DMS114 treated with DMSO at 0.1 percent for 48 hours (cell line): Measurements from ENCODE around the gene UFD1.

Source experiments
- DNase-seq: peaks from one replicate; lab custom pipeline; 2025; ENCODE audit not compliant: unreplicated experiment; lab: John Stamatoyannopoulos, UW

Gene UFD1, protein sequence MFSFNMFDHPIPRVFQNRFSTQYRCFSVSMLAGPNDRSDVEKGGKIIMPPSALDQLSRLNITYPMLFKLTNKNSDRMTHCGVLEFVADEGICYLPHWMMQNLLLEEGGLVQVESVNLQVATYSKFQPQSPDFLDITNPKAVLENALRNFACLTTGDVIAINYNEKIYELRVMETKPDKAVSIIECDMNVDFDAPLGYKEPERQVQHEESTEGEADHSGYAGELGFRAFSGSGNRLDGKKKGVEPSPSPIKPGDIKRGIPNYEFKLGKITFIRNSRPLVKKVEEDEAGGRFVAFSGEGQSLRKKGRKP

GRCh38 chr22:19478901-19479354 is at the start of gene UFD1:
Gene UFD1 (minus strand): TSS chr22:19479193. CDS start chr22:19479085, 108 bp downstream.
- peak; percentile 84 for DNase-seq

- DNase-seq: no peak
These were observed 48.9 kb upstream of the UFD1 start for GRCh38 chr22:19527861-19528417.

- no peak for DNase-seq
These were observed 48.3 kb upstream of the UFD1 start for GRCh38 chr22:19527321-19527721.

- DNase-seq: no peak
These were observed 47.7 kb upstream of the UFD1 start for GRCh38 chr22:19526702-19527111.

GRCh38 chr22:19526076-19526701 is 47.2 kb upstream of the UFD1 start:
- no peak for DNase-seq

GRCh38 chr22:19525666-19526065 is 46.7 kb upstream of the UFD1 start:
- DNase-seq: no peak

- DNase-seq: no peak
These were observed 46.2 kb upstream of the UFD1 start for GRCh38 chr22:19525116-19525660.

GRCh38 chr22:19524170-19525115 is 45.5 kb upstream of the UFD1 start, which contains the start of gene CLDN5:
Gene CLDN5 (minus strand): TSS chr22:19524410. CDS start chr22:19524255, 155 bp downstream.
- DNase-seq: no peak

- DNase-seq: no peak
These were observed 44.5 kb upstream of the UFD1 start for GRCh38 chr22:19523240-19524169.

- no peak for DNase-seq
These were observed 43.9 kb upstream of the UFD1 start for GRCh38 chr22:19522881-19523239.

DNA sequence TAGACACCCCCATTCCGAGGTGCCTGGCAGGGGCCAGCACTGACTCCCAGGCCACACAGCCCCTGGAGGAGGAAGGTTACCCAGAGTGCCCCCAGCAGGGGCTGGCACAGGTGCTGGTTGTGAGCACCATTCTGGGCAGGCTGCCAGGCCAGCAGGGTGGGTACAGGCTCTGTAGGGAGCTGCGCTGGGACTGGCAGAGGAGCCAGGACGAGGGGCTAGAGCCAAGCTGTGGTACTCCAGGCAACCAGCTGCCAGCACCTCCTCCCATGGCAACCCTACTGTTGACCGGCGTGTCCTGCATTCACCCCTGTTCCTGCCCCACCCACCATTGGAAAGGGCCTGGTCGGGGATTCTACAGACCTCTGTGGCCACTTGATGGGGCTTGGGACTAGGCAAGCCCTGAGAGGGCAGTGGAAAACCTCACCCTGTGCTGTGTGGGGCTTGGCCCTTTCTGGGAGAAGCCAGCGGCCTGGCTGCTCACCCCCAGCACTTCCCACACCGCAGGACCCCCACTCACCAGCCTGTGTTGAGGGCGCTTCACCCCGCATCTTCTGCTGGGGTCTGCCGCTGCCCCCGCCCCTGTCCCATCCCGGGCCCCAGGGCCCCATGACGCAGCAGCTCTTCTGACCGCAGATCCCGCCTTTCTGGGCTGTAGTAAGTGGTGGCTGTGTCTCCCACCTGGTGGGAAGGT is 43.3 kb upstream of the UFD1 start:
- DNase-seq: no peak

DNA sequence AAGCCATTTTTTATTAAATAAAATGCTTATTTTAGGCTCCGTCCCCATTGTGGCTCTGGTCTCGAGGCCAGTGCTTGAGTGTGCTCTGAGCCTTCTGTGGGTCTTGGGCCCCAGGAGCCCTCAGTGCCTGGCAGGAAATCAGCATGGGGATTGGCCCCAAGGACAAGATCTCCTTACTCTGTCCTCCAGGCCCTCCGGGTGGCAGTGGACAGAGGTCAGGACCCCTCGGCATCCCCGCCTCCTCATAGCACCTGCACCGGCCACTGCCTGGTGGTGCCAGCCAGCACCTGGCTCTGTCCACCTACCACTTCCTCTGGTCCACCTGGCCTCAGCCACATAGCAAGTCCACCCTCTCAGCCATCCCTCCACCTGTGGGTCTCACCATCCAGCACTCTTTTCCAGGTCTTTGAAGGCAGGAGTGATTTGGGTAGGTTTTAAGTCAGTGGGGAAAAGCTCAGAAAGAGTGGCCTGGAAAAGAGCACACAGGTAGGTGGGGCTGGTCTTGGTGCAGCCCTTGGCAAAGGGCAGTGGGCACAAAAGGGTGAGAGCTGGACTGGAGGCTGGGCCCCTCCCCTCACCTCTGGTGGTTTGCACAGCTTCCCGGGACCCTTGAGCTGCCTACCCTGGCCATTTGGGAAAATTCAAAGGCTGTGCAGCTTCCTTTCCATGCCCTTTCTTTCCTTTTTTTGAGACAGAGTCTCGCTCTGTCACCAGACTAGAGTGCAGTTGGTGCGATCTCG is 41.7 kb upstream of the UFD1 start:
- DNase-seq: no peak

DNA sequence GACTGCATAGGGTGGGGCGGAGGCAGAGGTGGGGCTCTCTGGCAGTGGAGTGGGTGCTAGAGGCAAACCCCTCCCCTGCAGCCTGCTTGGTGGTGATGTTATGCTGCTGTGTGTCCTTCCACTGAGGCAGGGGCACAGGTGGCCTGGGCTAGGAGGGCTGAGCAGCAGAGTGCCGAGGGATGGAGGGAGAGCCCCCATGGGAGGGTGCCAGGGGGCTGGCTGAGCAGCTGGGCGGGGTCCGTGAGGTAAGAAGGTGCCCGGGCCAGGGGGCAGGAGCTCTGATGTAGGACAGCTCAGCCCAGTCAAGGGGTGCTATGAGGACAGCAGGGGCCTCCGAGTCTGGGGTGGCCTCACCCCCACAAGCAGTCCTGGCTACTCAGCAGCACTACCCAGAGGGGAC is 41.0 kb upstream of the UFD1 start:
- no peak for DNase-seq

DNA sequence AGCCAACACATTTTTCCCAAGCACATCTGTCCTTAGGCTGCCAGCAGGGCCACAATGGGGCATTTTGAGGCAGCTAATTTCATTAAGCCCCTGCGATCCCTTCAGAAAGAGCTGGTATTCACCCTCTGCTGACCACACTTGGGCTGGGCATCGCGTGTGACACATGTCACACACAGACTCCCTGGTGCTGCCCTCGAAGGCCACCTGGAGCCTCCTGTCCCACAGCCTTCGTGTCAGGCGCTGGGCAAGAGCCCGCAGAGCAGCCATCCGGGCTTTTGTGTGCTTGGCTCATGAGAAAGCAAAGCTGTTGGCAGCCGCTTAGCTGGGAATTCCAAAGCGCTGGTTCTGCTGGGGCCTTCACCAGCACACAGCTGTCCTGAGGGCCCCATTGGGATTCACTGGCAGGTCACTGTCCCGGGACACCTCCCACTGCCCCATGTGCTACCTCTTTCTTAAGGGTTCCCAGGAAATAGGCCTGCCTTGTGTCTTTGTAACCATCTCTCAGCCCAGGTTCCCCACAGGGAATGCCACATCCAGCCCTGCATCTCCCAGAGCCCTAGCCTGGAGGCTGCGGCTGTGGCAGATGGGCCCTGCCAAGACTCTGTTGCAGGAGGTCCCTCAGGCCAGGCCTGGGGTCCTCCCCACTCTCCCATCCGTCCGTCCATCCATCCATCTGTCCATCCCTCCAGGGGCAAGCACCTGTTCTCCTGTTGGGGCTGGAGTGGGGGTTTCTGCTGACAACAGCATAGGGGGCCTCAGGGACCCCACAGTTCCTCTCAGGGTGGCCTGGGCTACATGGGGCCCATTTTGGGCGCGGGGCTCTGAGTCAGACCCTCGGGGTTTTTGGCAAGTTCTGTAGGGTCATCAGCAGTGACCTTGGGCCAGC is 40.3 kb upstream of the UFD1 start:
- no peak for DNase-seq

- DNase-seq: no peak
These were observed 39.6 kb upstream of the UFD1 start for GRCh38 chr22:19518635-19519034.

- no peak for DNase-seq
These were observed 39.1 kb upstream of the UFD1 start for GRCh38 chr22:19517919-19518611.

GRCh38 chr22:19517171-19517500 is 38.1 kb upstream of the UFD1 start:
- DNase-seq: no peak
